ENCODE data around the gene AKNA. TPM values are rescaled to one million over a fixed set of nuclear protein-coding genes. Genes with fewer than 3 reads are reported as not detected.

AKNA gene
- total RNA-seq, 1 donor from 2014 or later: 14.6 TPM

DNA sequence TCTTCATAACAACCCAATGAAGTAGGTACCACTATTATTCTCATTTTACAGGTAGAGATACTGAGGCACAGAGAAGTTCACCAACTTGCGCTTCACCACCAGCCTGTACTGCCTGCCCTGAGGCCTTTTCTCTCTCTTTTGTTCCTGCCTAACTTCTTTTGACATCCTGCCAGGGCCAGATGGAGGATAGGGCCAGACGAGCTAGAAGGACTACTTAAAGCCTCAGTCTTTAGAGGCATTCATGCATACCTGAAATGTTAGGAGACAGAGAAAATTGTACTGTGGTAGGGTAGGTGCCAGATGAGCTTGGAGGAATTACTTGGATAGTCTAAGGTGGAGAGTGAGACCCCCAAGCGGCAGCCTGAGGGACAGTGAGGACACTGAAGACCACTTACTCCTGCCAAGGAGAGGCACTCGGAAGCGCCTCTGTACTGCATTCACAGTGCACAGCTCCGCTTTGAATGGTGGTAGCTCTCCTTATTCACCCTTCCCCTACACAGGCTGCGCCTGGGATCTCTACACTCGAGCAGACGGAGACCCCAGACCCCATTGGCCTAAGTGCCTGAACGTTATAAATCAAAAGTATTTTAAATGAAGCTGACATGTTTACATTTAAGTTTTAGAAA lies 71.1 kb downstream of the AKNA start:
- H3K4me3 ChIP-seq (ENCODE audit: low read depth, low read length): no peak overlapping the region
- DNase-seq (ENCODE audit: low read depth): no peak
- TF ChIP-seq, protein P1, sequence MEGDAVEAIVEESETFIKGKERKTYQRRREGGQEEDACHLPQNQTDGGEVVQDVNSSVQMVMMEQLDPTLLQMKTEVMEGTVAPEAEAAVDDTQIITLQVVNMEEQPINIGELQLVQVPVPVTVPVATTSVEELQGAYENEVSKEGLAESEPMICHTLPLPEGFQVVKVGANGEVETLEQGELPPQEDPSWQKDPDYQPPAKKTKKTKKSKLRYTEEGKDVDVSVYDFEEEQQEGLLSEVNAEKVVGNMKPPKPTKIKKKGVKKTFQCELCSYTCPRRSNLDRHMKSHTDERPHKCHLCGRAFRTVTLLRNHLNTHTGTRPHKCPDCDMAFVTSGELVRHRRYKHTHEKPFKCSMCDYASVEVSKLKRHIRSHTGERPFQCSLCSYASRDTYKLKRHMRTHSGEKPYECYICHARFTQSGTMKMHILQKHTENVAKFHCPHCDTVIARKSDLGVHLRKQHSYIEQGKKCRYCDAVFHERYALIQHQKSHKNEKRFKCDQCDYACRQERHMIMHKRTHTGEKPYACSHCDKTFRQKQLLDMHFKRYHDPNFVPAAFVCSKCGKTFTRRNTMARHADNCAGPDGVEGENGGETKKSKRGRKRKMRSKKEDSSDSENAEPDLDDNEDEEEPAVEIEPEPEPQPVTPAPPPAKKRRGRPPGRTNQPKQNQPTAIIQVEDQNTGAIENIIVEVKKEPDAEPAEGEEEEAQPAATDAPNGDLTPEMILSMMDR (conservative IDR thresholded peaks at IDR 0.05; ENCODE audit: low read depth, low read length): no peak

DNA sequence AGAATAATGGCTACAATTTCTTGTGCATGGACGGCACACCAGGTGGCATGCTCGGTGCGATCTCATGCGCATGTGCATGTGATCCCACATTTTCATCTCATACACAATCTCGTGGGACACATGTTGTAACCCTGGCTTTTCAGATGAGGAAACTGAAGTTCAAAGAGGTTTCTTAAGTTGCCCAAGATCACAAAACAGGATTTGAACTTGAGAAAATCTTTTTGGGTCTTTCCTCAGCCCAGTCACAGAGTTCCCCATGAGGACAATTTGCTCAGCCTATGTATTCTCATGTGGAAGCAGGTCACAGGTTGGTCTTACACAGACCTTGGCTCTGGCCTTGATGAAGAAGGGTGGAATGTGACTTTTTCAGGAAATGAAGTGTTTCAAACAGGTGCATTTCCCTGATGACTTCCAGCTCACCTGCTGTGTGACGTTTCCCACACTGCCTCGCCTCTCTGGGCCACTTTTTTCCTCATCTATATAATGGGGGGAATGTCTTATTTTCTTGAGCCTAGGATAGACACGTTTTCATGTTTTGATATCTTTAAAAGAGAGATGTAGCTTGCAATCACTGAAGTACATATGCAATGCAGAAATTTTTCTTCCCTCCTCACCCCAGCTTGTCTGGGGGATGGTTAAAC lies 71.9 kb downstream of the AKNA start:
- DNase-seq (ENCODE audit: low read depth): no peak
- no peak overlapping the region for H3K4me3 ChIP-seq (ENCODE audit: low read depth, low read length)
- TF ChIP-seq, protein P1 (conservative IDR thresholded peaks at IDR 0.05; ENCODE audit: low read depth, low read length): no peak

DNA sequence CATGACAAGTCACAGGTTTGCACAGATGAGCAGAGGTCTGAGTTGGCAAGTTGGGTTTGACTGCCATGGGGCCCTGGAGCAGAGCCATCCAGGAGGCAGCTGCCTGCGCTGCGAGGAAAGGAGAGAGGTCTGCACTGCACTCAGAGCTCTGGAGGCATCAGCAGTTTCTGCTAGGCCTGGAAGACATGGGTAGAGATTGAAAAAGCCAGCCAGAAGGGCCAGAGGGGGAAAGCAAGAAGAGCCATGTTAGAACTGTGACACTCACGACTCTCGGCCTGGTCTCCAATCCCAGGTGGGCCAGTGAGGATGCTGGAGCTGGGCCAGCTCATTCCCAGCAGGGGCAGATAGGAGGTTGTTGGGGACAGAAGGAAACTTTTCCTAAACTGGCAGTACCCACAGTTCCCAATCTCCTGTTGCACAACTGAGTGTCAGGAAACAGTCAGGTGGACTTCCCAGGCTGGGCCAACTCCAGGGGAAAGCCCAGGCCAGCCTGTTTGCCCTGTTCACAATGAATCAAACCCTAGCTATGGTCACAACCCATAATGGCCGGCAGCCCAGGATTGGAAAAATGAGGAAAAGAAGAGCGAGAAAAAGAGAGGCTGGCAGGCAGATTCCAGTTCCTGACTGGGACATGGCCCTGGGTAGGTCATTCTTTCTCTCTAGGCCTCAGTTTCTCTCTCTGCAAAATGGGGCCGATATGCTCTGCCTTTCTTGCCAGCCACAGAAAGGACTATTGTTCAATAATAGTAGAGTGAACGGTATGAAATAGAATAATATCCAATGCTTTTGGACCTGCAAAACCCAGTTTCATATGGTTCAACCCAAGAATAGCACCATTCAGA lies 72.7 kb downstream of the AKNA start:
- H3K4me3 ChIP-seq (ENCODE audit: low read depth, low read length): no peak overlapping the region
- TF ChIP-seq, protein P1 (conservative IDR thresholded peaks at IDR 0.05; ENCODE audit: low read depth, low read length): no peak
- peak; percentile 20 for DNase-seq (ENCODE audit: low read depth)

DNA sequence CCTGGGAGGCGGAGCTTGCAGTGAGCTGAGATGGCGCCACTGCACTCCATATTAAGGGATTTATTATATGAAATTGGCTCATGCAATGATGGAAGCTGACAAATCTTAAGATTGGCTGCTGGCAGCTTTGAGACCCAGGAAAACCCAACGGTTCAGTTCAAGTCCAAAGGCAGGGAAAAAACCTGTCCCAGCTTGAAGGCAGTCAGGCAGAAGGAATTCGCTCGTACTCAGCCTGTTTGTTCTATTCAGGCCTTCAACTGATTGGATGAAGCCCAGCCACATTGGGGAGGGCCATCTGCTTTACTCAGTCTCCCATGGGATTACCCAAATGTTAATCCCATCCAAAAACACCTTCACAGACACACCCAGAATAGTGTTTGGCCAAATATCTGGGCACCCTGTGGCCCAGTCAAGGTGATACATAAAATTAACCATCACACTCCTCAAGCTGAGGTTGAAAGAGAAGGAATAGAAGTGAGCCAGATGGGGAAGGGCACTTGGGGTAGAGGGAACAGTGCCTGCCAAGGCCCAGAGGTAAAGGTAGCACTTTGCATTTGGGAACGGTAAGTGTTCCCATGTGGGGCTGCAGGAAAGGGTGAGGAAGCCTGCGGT lies 73.4 kb downstream of the AKNA start:
- DNase-seq (ENCODE audit: low read depth): no peak
- H3K4me3 ChIP-seq (ENCODE audit: low read depth, low read length): no peak overlapping the region
- TF ChIP-seq, protein P1 (conservative IDR thresholded peaks at IDR 0.05; ENCODE audit: low read depth, low read length): no peak

DNA sequence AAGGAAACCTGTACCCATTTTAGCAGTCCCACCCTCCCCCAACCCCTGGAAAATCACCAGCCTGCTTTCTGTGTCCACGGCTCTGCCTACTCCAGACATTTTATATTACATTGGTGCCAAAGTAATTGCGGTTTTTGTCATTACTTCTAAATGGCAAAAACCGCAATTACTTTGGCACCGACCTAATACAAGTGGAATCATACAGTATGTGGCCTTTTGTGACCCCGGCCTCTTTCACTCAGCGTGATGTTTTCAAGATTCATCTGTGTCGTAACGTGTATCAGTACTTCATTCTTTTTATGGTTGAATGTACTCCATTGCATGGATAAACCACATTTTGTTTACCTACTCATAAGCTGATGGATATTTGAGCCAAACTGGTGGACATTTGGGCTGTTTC lies 74.6 kb downstream of the AKNA start:
- no peak for DNase-seq (ENCODE audit: low read depth)
- TF ChIP-seq, protein P1 (conservative IDR thresholded peaks at IDR 0.05; ENCODE audit: low read depth, low read length): no peak
- H3K4me3 ChIP-seq (ENCODE audit: low read depth, low read length): no peak overlapping the region

DNA sequence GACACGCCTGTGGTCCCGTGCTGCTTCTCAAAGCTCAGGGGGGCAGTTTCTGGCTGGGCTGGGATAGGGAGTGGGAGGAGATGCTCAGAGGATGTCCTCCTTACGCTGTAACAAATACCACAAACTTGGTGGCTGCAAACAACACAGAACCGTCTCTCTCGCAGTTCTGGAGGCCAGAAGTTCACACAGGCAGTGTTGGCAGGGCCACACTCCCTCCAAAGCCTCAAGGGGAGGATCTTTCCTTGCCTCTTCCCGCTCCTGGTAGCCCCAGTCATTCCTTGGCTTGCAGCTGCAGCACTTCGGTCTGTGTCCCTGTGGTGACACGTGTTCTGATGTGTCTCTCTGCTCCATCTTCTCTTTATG lies 75.3 kb downstream of the AKNA start:
- no peak overlapping the region for H3K4me3 ChIP-seq (ENCODE audit: low read depth, low read length)
- no peak for DNase-seq (ENCODE audit: low read depth)
- TF ChIP-seq, protein P1 (conservative IDR thresholded peaks at IDR 0.05; ENCODE audit: low read depth, low read length): no peak

Measured in epithelial cell of proximal tubule (primary cell).